Right forelimb (tissue), 1 donor: Measurements from ENCODE around the gene DOLPP1.
"Not testable (repeated sequence)": the region's sequence is repeated elsewhere in the genome, so short reads cannot be mapped to it uniquely, and the experiment has no call there.

ENCODE experiments used
- DNase-seq: peaks from one replicate; pipeline ENCODE4 v3.0.0-alpha.2; 2018

DOLPP1 gene

GRCh38 chr9:129095908-129096307 lies 15.0 kb downstream of the DOLPP1 start:
- no peak for DNase-seq

- DNase-seq = no peak
These were observed 16.9 kb downstream of the DOLPP1 start for GRCh38 chr9:129097671-129098306.

- DNase-seq = no peak
These were observed 17.4 kb downstream of the DOLPP1 start for GRCh38 chr9:129098328-129098727.

- no peak for DNase-seq
These were observed 19.7 kb downstream of the DOLPP1 start for GRCh38 chr9:129100383-129101169.

- no peak for DNase-seq
These were observed 20.4 kb downstream of the DOLPP1 start for GRCh38 chr9:129101279-129101678.

- no peak for DNase-seq
These were observed 21.2 kb downstream of the DOLPP1 start for GRCh38 chr9:129102095-129102525.

GRCh38 chr9:129102791-129103594 lies 22.1 kb downstream of the DOLPP1 start:
- no peak for DNase-seq

- no peak for DNase-seq
These were observed 22.7 kb downstream of the DOLPP1 start for GRCh38 chr9:129103595-129103965.

- DNase-seq = no peak
These were observed 23.1 kb downstream of the DOLPP1 start for GRCh38 chr9:129104051-129104450.

GRCh38 chr9:129105857-129106694 lies 25.2 kb downstream of the DOLPP1 start:
- DNase-seq = no peak

- DNase-seq = no peak
These were observed 26.7 kb downstream of the DOLPP1 start for GRCh38 chr9:129107651-129108050.

- DNase-seq = no peak
These were observed 27.3 kb downstream of the DOLPP1 start for GRCh38 chr9:129108083-129108804.

- no peak for DNase-seq
These were observed 28.1 kb downstream of the DOLPP1 start for GRCh38 chr9:129108805-129109536.

- DNase-seq = no peak
These were observed 28.6 kb downstream of the DOLPP1 start for GRCh38 chr9:129109537-129109903.

GRCh38 chr9:129109952-129110739 lies 29.2 kb downstream of the DOLPP1 start:
- DNase-seq = no peak

- peak; percentile 98 for DNase-seq
These were observed 30.0 kb downstream of the DOLPP1 start, which contains the start of the genes CRAT and PTPA for GRCh38 chr9:129110740-129111527. CRAT (minus strand) TSS chr9:129110793; CDS start chr9:129110509, 284 bp downstream. PTPA (plus strand) TSS chr9:129111415; CDS start chr9:129111601, 186 bp downstream.

GRCh38 chr9:129111528-129112151 lies 30.7 kb downstream of the DOLPP1 start:
- no peak for DNase-seq

- DNase-seq = not testable (repeated sequence)
These were observed 31.6 kb downstream of the DOLPP1 start for GRCh38 chr9:129112526-129112925.
